SK-N-MC (cell line): ENCODE results near the gene MAML2.

Experiments used
- DNase-seq: peaks from one replicate; pipeline ENCODE4 v3.0.0-alpha.2; 2011; ENCODE audit warnings: low read depth, low spot score
- H3K27ac ChIP-seq: fragments of 200-600 bp; sonication (generic); 2 replicates; pipeline ENCODE4 v1.5.1; 2016; ENCODE audit warnings: mixed run types
- H3K36me3 ChIP-seq: fragments of 200-600 bp; sonication (generic); 2 replicates; pipeline ENCODE4 v1.6.1; 2017; ENCODE audit warnings: antibody characterized with exemption, low read length, mixed read lengths; ENCODE audit not compliant: insufficient read depth
- H3K4me3 ChIP-seq: fragments of 200-600 bp; sonication (generic); 2 replicates; pipeline ENCODE4 v1.5.1; 2016
- H3K9ac ChIP-seq: fragments of 200-600 bp; sonication (generic); 2 replicates; pipeline ENCODE4 v1.8.0; 2017; ENCODE audit warnings: mixed run types, mixed read lengths; ENCODE audit not compliant: insufficient read length
- H3K9me3 ChIP-seq: fragments of 200-600 bp; sonication (generic); 2 replicates; pipeline ENCODE4 v1.6.1; 2017; ENCODE audit warnings: low read depth, mild to moderate bottlenecking, antibody characterized with exemption, low read length, moderate library complexity, mixed read lengths
- EZH2 ChIP-seq: fragments of 200-600 bp; sonication (generic); IDR thresholded peaks from one replicate; pipeline ENCODE4 v1.6.1; 2017; ENCODE audit warnings: antibody characterized with exemption
- FOXP2 ChIP-seq: optimal IDR thresholded peaks from 2 replicates; pipeline ENCODE3; 2011; ENCODE audit warnings: mild to moderate bottlenecking, moderate library complexity; ENCODE audit not compliant: insufficient read depth; ENCODE audit errors: extremely low read length, control extremely low read depth
- POLR2AphosphoS5 ChIP-seq: IDR thresholded peaks from 2 replicates; pipeline ENCODE4 v1.6.1; 2012; ENCODE audit warnings: mild to moderate bottlenecking, low read depth, low read length, borderline replicate concordance

MAML2 gene

DNA sequence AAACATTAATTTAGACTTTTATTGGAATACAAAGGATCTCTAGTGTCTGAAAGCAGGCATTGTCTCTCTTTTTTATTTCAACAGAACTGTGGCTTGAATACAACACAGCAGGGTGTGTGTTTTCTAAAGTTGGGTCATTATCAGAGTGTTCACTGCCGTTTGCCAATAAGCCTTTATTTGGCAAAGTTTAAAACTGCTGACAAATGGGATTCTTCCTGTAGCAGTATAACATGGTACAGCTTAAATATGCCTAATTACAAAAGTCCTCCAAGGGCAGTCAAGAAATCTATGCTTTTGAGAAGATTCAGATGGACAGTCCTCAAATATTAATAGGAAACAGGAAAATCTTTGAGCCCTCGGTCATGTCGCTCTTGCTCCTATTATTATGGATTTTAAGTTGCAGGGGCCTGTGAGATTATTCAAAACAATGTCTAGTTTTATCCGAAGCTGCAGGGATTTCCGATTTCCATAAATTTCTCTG is 199.9 kb downstream of the MAML2 start:
- no peak for DNase-seq
- Histone ChIP-seq H3K9me3 (no peaks in the 10 kb centered on the region), H3K27ac (no peak overlapping the region), H3K9ac (peak overlapping the region; percentile 13), H3K36me3 (no peaks in the 10 kb centered on the region), H3K4me3 (peak overlapping the region; percentile 68)
- TF ChIP-seq EZH2 (no peak), POLR2AphosphoS5 (peak; percentile 13; the same call in 1 of the 2 replicates)

GRCh38 chr11:96141626-96142025 is 201.4 kb downstream of the MAML2 start:
- Histone ChIP-seq H3K27ac (no peak overlapping the region), H3K9me3 (no peaks in the 10 kb centered on the region), H3K9ac (no peak overlapping the region), H3K36me3 (no peaks in the 10 kb centered on the region), H3K4me3 (no peak overlapping the region)
- DNase-seq, result no peak
- TF ChIP-seq POLR2AphosphoS5 (no peak), FOXP2 (no peak), EZH2 (no peak)

DNA sequence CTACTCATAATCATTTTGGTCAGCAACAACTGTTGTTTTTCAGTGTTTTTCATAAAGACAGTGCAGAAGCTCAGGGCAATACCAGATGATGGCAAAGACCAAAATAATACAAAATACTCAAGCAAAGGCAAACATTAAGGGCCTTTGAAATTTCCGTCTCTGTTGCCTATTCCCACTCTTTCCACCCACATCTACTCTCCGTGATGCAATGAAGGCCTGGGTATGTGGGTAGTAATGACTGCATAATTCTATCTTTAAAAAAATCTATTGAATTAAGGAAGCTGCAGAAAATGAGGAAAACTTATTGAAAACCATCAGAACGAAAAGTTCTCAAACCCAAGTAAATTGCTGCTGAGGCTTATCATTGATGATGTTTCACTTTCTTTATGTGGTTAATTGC is 203.3 kb downstream of the MAML2 start:
- TF ChIP-seq FOXP2 (no peak), POLR2AphosphoS5 (no peak), EZH2 (no peak)

DNA sequence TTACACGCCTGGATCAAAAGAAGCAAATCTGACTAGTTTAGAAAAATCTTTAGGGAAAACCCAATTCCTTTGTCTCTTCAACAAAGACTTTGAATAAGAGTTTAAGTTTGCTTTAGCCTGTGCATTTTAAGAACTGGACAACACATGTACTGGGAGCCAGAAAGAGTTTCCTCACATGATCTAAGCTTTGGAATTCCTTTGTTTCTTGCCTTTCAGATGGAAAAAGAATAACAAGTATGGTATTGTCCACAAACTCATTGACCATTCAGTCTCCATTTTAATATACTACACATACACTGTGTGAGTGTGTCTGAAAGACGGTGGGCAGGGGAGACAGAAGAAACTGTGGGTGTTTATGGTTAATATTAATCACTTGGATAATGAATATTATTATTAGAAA is 205.6 kb downstream of the MAML2 start:
- no peak overlapping the region for H3K27ac ChIP-seq
- no peak for DNase-seq
- no peaks in the 10 kb centered on the region for H3K9me3 ChIP-seq
- no peak overlapping the region for H3K4me3 ChIP-seq
- TF ChIP-seq POLR2AphosphoS5, result no peak
- H3K36me3 ChIP-seq, result no peaks in the 10 kb centered on the region
- no peak overlapping the region for H3K9ac ChIP-seq

More for the DNA sequence above, 203.3 kb downstream of the MAML2 start:
- DNase-seq, result no peak
- Histone ChIP-seq H3K36me3 (no peaks in the 10 kb centered on the region), H3K9me3 (no peaks in the 10 kb centered on the region), H3K9ac (no peak overlapping the region), H3K4me3 (no peak overlapping the region), H3K27ac (no peak overlapping the region)

DNA sequence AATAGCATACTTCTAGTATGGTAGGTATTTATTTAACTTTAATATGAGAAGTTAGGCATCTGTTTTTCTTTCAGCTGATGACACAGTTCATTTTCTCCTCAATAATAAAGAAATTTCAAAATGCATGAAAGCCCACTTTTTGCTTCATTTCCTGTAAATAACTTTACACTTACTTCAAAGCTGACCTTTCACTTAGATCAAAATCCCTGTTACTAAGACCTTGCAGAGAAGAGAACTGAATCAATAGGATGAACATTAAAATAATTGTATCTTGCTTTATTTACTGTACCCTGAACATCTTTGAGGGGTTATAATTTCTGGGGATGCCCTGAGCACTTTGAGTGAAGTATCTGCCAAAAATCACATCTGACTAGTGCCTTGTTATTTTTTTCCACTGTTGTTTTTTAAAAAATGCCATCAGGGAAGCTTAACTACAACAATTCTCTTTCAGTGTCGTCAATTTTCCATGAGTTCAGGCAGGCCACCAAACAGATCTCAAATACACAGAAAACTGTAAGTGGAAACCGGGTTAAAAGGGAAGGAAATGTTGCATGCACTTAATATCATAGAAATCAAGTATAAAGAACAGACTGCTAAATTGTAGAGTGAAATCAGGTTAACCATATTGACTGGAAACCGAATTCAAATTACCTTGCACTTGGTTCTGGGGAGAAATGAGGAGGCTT is 206.2 kb downstream of the MAML2 start:
- Histone ChIP-seq H3K9ac (no peak overlapping the region), H3K4me3 (no peak overlapping the region), H3K36me3 (no peaks in the 10 kb centered on the region), H3K27ac (no peak overlapping the region), H3K9me3 (no peaks in the 10 kb centered on the region)
- TF ChIP-seq POLR2AphosphoS5, result no peak
- no peak for TF ChIP-seq EZH2
- TF ChIP-seq FOXP2, result no peak
- no peak for DNase-seq

GRCh38 chr11:96134602-96135001 is 208.4 kb downstream of the MAML2 start:
- Histone ChIP-seq H3K9me3 (no peaks in the 10 kb centered on the region), H3K27ac (no peak overlapping the region), H3K4me3 (no peak overlapping the region), H3K9ac (no peak overlapping the region), H3K36me3 (no peaks in the 10 kb centered on the region)
- no peak for DNase-seq
- TF ChIP-seq FOXP2, result no peak
- no peak for TF ChIP-seq POLR2AphosphoS5
- TF ChIP-seq EZH2, result no peak

GRCh38 chr11:96132437-96132836 is 210.6 kb downstream of the MAML2 start:
- H3K9me3 ChIP-seq, result no peaks in the 10 kb centered on the region
- no peak overlapping the region for H3K9ac ChIP-seq
- no peak overlapping the region for H3K4me3 ChIP-seq
- DNase-seq, result no peak
- H3K27ac ChIP-seq, result no peak overlapping the region
- no peaks in the 10 kb centered on the region for H3K36me3 ChIP-seq
- TF ChIP-seq EZH2 (no peak), FOXP2 (no peak), POLR2AphosphoS5 (no peak)

- DNase-seq, result no peak
- Histone ChIP-seq H3K27ac (no peak overlapping the region), H3K9ac (no peak overlapping the region), H3K9me3 (no peaks in the 10 kb centered on the region), H3K36me3 (no peaks in the 10 kb centered on the region), H3K4me3 (no peak overlapping the region)
- TF ChIP-seq FOXP2 (no peak), EZH2 (no peak), POLR2AphosphoS5 (no peak)
Measured at GRCh38 chr11:96130061-96130620, 212.9 kb downstream of the MAML2 start.

GRCh38 chr11:96127596-96127959 is 215.4 kb downstream of the MAML2 start:
- Histone ChIP-seq H3K27ac (no peak overlapping the region), H3K4me3 (no peak overlapping the region), H3K9me3 (no peaks in the 10 kb centered on the region), H3K36me3 (no peaks in the 10 kb centered on the region), H3K9ac (no peak overlapping the region)
- TF ChIP-seq EZH2, result no peak
- TF ChIP-seq POLR2AphosphoS5, result no peak
- no peak for TF ChIP-seq FOXP2
- no peak for DNase-seq
